Fibroblast of villous mesenchyme (primary cell): ENCODE measurements around the gene ZFX. TPM values are rescaled to one million over a fixed set of nuclear protein-coding genes. Genes with fewer than 3 reads are reported as not detected.

Experiments
- DNase-seq: peaks from one replicate; pipeline ENCODE4 v3.0.0-alpha.2; 2010; ENCODE audit warnings: low read depth
- H3K4me3 ChIP-seq: 2 replicates; pipeline ENCODE4 v1.5.1; 2011; ENCODE audit warnings: low read depth, mild to moderate bottlenecking, low read length
- CTCF ChIP-seq: IDR thresholded peaks from 2 replicates; pipeline ENCODE4 v1.5.1; 2012; ENCODE audit warnings: low read depth, mild to moderate bottlenecking, low read length; ENCODE audit not compliant: insufficient read depth
- total RNA-seq: library from RNA; depleted of rRNA; stranded (reverse); fragments of >200 nt; gene quantifications from 2 replicates; pipeline ENCODE4 v1.2.3, GENCODE V29; 2012

Gene ZFX
- total RNA-seq, 1 donor: 82.5 TPM

DNA sequence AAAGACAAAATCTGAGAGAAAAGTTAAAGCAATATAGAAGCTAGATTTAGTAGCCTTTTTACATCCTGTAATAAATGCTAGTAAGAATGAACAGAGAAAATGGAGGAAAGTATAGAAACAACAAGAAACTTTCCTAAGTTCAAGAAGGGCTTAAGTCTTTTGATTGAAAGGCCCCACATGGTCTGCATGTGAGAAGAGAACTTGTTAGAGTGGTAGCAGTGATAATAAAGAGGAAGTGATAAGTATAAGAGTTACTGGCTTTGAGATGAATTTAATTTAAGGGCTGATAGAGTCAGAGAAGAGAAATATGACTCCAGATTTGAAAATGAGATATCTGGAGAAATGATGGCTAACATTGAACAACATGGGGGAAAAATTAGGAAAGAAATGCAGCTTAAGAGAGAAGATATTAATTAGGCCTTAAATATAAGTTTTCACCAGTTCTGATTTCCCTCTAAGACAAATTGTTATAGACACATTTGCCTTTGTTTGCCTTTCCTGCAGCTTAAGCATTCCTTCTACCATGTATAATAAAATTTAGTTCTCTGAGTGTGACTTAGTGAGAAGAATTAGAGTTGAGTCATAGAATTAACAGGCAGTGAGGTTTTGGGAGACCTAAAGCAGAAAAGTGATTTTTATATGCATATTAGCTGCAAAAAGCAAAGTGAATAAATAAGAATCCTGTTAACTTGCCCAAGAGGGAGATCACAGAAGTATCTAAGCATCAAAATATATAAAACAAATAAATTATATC lies 18.4 kb downstream of the ZFX start:
- no peak for DNase-seq
- TF ChIP-seq CTCF: no peak
- H3K4me3 ChIP-seq: no peak overlapping the region

DNA sequence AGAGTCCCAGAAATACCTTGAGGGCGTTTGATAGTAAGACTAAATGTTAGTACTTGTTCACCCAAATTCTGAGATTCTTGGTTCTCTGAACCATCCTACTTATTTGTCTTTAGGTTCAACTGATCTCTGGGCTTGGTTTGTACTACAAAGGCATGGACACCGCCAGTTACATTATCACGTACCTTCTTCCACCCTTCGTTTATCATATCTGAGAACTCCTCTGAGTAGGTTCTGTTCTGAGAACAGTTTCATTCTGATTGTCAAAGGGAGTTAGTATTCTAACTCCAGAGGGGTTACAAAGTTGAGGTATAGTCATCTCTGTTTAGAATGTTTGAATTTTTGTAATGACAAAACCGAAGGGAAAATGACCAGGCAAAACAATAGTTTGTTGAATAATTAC lies 19.3 kb downstream of the ZFX start:
- no peak for DNase-seq
- TF ChIP-seq CTCF: no peak
- H3K4me3 ChIP-seq: no peak overlapping the region

DNA sequence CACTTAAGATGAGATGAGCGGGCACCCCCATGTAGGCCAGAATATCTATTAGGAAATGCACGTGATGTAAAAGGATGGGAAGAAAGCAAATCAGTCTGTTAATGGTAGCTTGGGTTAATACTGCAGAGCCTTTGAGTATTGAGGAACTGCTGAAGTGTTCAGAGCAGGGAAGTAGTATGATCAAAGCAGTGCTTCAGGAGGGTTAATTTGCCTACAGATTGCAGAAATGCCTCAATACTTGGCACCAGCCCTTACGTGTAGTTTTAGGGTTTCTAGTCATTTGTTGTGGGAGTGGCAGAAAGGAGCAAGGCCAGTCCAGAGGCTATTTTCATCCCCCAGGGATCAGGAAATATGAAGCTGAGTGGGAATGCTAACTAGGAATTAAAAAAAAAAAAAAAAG lies 19.7 kb downstream of the ZFX start:
- DNase-seq: no peak
- no peak overlapping the region for H3K4me3 ChIP-seq
- TF ChIP-seq CTCF: no peak

DNA sequence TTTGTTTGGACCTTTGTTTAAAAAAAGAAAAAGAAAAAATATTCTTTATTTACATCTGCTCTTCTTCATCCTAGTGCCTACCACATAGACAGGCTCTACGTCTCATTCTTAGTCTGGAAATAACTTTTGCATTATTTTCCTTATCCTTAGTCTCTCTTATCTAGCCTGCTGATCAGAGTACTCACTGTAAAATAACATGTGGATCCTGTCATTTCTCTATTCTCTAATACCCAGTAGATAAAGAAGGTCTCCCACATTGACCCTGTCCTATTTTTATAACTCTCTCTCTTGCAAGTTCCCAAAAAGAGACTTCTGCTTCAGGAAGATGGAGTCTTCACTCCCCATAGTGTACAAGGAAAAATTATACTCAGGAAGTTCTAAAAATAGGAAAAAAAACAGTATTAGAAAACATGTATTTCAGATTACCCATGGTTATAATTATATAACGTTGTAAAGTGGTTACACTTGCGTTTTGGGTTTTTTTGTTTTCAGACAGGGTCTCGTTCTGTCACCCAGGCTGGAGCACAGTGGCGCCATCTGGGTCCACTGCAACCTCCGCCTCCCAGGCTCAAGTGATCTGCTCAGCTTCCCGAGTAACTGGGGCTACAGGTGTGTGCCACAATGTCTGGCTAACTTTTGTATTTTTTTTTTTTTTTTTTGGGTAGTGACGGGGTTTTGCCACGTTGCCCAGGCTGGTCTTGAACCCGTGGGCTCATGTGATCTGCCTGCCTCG lies 23.8 kb downstream of the ZFX start:
- no peak overlapping the region for H3K4me3 ChIP-seq
- no peak for TF ChIP-seq CTCF
- DNase-seq: peak; percentile 76

GRCh38 chrX:24175276-24175675 lies 25.7 kb downstream of the ZFX start:
- no peak for TF ChIP-seq CTCF
- H3K4me3 ChIP-seq: no peak overlapping the region
- DNase-seq: no peak

- DNase-seq: no peak
- no peak for TF ChIP-seq CTCF
These were observed 28.9 kb downstream of the ZFX start for GRCh38 chrX:24178441-24178840.

More at GRCh38 chrX:24178441-24178840, 28.9 kb downstream of the ZFX start:
- no peak overlapping the region for H3K4me3 ChIP-seq
